Inflammatory macrophage treated with lipopolysaccharide for 1 hour (primary cell): ENCODE measurements around the gene ETNPPL.
"Not testable (repeated sequence)": the region's sequence is repeated elsewhere in the genome, so short reads cannot be mapped to it uniquely, and the experiment has no call there.

Experiments
- DNase-seq, 2 donors: peaks; one replicate each; pipeline ENCODE4 v3.0.0-alpha.2; 2020 to 2022

Gene ETNPPL

GRCh38 chr4:108751321-108751720 is 11.5 kb downstream of the ETNPPL start:
- DNase-seq, result no peak

DNA sequence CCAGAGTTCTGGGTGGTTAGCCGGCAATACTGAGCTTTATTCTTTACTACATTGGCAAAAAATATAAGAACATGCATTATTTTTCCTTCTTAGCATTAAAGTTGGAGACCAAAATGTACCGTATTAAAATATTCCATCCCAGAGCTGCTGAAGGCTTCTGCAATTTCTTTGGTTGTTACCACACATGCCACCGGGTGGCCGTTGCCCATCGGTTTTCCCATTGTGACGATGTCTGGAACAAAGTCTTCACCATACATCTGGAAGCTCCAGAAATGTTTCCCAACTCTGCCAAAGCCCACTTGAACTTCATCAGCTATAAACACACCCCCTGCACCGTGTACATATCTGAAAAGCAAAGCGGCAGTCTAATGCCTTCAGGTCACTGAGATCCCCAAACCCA is 13.7 kb downstream of the ETNPPL start:
- DNase-seq, result no peak

GRCh38 chr4:108746511-108746910 is 16.3 kb downstream of the ETNPPL start:
- no peak for DNase-seq

DNA sequence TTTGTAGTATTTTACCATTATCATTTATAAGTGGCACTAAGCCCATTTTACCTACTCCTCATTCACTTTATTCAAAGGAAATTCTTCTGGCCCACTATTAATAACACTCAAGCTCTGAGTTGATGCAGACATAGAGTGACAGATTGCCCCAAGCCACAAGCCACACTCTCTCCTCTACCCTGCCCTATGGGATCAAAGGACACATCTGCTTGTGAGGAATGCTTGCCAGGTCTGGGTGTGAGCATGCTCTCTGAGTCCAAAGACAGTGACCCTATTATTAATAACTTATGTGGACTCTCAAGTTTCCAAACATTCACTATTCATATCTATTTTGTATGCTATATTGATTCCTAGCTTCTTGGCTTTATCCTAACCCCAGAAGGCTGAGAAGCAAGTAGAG is 18.5 kb downstream of the ETNPPL start:
- DNase-seq, result no peak

DNA sequence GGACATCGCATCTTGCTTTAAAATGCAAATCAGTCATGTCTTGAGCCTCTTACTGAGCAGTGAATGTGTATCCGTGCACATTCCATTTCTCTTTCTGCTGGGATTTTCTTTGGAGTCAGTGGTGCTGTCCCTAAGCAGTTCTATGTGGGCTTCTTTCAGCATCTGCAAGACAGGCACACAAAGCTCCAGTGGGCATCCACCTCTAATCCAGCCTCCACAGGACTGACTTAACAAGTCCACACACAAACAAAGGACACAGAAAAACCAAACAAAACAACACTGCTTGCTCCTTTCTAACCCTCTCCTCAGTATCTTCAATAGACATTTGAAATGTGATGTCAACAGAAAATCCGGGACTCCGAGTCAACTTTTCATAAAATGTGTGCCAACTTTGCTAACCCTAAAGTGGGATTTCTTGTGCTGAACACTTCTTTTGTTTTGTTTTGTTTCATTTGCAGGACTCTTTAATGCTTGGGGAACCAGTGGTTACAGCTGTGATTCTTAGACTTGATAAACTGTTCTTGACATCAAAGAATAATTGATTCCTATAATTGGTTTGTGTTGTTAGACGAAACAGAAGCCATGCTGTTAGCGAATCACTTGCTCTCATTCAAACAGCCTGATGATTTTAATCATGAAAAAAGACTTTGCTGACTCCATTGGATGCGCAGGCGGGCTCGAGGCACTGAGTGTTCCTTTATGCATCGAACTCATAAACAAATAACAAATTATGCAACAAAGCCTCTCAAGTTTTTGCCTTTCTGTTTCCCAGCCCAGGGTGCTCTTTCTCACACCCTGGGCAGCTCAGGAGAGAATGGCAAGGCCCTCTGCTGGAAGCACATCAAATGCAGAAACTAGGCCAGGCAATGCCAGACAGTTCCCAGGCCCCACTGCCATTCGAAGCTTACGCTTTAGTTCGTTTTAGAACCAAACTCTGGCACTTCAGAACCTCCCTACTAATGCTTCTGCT is 20.1 kb downstream of the ETNPPL start:
- no peak for DNase-seq

- no peak for DNase-seq
Measured at GRCh38 chr4:108738003-108738706, 24.7 kb downstream of the ETNPPL start.

- DNase-seq, result no peak
Measured at GRCh38 chr4:108731006-108731405, 31.8 kb downstream of the ETNPPL start.

GRCh38 chr4:108730579-108730978 is 32.3 kb downstream of the ETNPPL start:
- DNase-seq, result no peak

DNA sequence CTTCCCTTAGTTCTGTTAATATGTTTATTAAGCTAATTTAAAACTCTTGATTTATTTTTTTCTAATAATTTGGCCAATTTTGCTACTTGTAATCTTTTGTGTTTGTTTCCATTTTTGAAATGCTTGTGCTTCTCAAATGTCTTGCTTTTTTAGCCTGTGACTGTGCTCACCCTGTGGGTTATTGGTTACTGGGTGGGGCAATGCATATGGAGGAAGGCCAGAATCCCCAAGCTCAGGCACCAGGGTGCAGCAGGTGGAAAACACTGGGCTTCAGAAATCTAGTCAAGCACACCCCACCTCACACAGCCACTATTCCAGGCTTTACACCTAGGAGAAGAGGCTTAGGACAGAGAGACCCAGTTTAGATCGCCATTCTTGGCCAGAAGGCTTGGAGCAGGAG is 33.1 kb downstream of the ETNPPL start:
- no peak for DNase-seq

GRCh38 chr4:108725457-108725856 is 37.4 kb downstream of the ETNPPL start:
- DNase-seq, result no peak

DNA sequence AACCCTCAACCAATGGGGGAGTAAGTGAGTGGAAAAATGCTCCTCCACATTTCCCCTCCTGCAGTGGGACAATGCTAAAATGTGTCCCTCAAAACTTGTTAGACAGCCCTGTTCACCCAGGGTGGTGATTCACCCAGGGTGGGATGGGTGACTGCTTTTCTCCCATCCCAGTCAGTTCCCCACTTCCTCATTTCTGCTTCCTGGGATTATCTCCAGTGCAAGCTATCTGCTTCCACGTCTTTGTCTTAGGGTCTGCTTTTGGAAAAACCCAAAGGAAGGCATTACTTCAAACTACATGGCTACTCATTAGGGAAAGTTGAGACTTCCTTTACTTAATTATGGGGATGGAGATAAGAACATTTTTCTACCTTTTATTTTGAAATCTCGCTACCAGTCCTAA is 45.5 kb downstream of the ETNPPL start:
- DNase-seq, result no peak

DNA sequence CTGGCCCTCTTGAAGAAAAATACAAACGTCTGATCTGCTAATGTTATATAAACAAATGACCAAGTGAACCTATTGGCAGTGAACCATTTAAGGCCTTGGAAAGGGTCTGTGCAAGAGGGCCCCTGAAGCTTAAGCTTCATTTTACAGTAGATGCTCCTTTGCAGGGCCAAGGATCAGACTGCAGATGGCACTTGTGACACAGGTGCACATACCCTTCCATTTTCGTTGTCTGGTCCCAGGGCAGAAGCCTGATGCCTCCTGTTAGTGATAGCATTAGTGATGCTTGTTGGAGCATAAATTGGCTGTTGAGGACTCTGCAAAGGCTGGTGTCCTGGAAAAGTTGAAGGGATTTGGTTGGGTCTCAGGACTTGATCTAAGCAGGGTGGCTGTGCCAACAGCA is 46.5 kb downstream of the ETNPPL start:
- DNase-seq, result no peak

DNA sequence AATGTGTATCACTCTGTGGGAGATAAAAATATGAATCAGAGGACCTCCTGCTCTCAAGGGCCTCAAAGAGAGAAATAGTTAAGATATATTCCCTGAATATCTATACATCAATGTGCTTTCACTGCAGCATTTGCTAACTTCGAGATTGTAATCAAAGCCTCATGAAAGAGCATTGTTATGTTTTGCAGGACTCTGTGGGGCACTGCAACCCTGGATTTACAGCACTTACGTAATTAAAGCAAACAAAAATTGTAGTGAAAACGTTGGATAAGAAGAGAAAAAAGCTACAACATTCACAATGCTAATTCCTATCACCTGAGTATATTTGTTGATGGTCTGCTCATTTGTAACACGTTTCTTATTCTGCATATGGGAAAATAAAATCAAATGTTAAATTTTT is 48.0 kb downstream of the ETNPPL start:
- DNase-seq, result no peak

- DNase-seq, result not testable (repeated sequence)
Measured at GRCh38 chr4:108710578-108710977, 52.3 kb downstream of the ETNPPL start.

- DNase-seq, result no peak
Measured at GRCh38 chr4:108709722-108710121, 53.1 kb downstream of the ETNPPL start.

DNA sequence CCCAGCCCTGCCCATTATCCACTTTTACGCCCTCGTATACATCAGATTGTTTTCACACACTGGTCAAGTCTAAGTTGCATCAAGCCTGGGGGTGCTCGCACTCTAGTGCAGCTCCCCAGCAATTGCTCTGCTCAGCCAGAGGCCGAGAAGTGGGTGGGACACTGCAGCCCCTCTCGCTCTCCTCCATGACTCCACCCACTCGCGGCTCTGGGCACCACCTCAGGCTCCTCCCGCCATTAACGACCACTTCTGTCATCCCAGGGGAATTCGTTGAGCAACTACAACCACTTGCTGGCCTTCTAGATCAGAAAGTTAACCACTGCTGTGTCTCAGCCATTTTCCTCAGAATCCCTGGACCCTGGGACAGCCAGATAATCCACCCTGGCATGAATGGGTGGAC is 53.6 kb downstream of the ETNPPL start:
- DNase-seq, result no peak

DNA sequence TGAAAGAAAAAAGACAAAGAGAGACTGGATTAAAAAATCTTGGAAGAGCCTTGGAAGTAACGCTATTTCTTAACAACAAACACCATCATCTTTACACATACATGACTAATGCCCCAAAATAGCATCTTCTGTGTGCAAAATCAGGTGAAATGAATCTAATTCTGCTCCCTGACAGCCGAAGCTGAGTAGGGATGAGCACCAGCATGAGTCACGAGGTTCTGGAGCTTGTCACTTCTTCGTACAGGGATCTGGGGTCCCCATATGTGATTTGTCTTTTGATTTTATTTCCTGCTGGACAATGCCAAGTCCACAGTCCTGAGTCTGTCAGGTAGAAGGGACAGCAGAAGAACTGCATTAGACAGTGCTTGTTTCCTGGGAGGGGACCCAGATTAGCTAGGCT is 56.6 kb downstream of the ETNPPL start:
- no peak for DNase-seq

DNA sequence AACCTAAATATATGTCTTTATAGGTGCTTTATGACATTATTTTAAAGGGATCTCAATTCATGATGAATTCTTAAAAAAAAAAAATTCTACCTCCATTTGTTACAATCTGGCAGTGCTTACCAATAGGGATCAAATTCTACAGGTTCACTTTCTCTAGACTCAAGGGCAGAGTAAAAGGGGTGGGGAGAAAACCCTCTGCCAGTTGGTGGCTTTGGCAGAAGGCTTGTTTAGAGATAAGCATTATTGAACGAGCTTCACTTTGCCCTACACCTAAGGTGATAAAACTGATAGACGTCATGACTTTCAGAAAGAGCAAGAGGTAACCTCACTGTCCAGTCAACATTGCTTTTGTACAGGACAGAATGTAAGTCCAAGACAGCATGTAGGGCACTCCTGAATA is 58.9 kb downstream of the ETNPPL start:
- no peak for DNase-seq

DNA sequence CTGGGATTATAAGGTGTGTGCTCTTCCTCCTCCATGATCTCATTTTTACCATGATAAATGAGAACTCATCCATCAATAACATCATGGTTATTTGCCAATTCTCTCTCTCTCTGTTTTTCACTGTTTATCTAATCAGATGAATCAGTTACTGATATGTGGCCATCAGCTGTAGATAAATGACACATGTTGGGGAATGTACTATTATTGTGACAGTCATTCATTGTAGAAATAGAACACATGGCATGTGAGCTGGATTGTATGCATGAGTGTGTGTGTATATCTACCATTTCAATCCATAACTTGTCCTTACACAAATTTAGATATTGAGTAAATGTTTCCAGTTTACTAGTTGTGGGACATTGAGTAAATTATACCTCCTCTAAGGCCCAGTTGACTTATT is 59.5 kb downstream of the ETNPPL start:
- DNase-seq, result no peak

GRCh38 chr4:108702960-108703359 is 59.9 kb downstream of the ETNPPL start:
- no peak for DNase-seq

- no peak for DNase-seq
Measured at GRCh38 chr4:108700081-108700757, 62.6 kb downstream of the ETNPPL start.

DNA sequence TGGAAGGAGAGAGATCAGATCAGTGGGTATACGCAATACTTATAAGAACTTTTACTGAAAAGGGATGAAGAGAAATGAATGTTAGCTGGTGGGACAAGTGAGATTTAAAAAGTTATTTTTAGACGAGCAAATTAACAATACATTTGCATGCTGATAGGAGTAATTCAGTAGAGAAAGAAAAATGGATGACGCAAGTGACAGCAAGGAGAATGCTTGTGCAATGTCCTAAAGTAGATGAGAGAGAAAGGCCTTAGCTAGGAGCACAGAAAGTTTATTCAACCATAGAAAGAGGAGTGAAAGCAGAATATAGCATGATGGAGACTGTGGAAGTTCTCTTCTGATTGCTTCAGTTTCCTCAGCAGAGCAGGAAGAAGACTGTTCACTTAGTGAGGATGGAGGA is 66.7 kb downstream of the ETNPPL start:
- DNase-seq, result no peak

GRCh38 chr4:108695062-108695461 is 67.8 kb downstream of the ETNPPL start:
- DNase-seq, result no peak

DNA sequence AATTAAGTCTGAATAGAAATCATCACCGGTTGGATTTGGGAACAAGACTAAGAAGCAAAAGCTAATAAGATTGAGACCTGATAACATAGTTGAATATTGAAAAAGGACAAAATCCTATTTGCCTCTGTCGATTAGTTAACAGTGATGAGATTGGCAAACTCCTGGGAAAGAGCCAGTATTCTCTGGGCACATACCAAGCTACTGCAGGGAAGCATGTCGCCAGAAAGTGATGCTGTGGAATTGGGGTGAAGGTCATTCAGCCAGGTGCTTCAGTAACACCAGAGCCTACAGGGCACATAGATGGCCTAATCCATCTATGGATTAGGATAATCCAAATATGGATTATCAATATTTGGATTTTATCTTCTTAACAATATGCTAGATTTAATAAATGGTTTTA is 68.4 kb downstream of the ETNPPL start:
- no peak for DNase-seq
